HG02610 (cell line): ENCODE data around the gene ZC3H12A.

ENCODE experiments used
- ATAC-seq: cut with Tn5 transposase; IDR thresholded peaks from one replicate; pipeline ENCODE4 v1.9.1; 2021; ENCODE audit warnings: mild to moderate bottlenecking, moderate library complexity; ENCODE audit not compliant: unreplicated experiment

Gene ZC3H12A

DNA sequence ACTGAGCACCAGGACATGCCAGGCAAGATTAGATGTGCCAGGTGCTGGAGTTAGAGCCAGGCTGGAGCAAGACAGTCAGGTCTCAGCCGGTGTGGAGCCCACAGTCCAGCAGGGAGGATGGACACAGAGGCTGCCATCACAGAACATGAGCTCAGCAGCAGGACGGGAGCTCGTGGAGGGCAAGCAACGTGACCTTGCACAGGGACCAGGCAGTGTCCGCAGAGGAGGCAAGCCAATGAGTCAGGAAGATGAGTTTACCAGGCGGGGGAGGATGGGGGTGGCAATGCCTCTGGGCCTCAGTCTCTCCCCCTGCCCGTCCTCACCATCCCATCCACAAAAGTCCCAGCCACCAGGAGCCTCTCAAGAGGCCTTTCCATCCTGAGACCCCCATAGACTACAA is 20.7 kb upstream of the ZC3H12A start:
- no peak for ATAC-seq

DNA sequence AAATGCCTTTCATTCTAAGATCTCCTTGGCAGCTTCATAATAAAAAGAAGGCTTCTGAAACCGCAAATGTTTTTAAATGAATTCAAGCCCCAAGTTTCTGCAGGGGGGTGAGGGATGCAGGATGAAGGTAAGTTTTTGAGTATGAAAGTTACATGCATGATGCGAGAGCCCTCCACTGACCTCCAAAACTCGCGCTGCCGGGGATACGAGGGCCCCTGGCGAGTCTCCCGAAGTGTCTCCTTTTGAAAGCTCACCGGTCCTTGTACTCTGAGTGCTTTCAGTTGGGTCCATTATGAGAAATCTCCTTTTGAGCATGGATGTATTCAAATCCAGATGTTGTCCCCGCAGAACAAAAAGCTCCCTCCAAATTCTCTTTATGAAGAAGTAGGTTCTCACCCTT is 18.9 kb upstream of the ZC3H12A start:
- ATAC-seq: no peak

- no peak for ATAC-seq
These were observed 17.8 kb upstream of the ZC3H12A start for GRCh38 chr1:37456614-37457013.

DNA sequence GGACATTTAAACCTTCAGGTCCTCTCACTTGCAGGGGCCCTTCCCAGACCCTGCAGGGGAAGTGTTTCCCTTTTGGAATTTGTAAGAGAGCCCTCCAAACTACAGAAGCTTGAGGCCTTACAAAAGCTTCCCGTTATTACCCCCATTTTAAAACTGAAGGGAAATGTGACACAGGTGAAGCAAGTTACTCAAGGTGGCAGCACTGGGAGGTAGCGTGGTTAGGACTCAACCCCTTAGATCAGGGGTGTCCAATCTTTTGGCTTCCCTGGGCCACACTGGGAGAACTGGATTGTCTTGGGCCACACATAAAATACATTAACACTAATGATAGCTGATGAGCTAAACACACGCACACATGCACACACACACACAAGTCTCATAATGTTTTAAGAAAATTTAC is 15.8 kb upstream of the ZC3H12A start:
- no peak for ATAC-seq

GRCh38 chr1:37461698-37462436 is 12.5 kb upstream of the ZC3H12A start:
- no peak for ATAC-seq

DNA sequence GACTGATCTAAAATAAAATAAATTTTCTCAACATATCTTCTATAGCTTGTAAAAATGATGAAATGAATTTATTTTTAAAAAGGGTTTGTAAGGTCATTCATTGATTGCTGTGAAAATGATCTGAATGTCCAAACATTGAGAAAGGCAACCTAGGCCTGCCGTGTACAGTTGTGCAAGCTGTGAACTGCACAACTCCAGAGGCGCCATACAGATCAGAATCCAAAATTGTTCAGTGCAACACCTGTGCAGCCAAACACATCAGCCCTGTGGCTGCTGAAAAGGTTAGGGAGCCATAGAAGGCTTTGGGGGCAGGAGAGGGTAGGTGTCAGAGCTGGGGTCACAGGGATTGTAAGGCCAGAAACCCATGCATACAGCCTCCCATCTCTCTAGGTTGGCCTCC is 9.9 kb upstream of the ZC3H12A start:
- ATAC-seq: no peak

GRCh38 chr1:37465593-37466517 is 8.5 kb upstream of the ZC3H12A start:
- no peak for ATAC-seq

GRCh38 chr1:37468037-37468436 is 6.3 kb upstream of the ZC3H12A start:
- no peak for ATAC-seq

DNA sequence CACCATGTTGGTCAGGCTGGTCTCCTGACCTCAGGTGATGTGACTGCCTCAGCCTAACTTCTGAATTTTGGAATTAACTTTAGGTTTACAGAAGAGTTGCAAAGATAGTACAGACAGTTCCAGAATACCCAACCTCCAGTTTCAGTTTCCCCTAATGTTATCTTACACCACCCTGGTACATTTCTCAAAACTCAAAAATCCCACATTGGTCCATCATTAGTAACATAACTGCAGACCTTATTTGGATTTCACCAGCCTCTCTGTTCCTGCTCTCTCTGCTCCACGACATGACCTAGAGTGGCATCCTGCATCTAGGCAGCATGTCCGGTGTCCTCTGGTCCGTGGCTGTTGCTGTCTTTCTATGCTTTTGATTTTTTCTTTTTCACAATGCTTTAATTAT is 5.0 kb upstream of the ZC3H12A start:
- ATAC-seq: no peak

DNA sequence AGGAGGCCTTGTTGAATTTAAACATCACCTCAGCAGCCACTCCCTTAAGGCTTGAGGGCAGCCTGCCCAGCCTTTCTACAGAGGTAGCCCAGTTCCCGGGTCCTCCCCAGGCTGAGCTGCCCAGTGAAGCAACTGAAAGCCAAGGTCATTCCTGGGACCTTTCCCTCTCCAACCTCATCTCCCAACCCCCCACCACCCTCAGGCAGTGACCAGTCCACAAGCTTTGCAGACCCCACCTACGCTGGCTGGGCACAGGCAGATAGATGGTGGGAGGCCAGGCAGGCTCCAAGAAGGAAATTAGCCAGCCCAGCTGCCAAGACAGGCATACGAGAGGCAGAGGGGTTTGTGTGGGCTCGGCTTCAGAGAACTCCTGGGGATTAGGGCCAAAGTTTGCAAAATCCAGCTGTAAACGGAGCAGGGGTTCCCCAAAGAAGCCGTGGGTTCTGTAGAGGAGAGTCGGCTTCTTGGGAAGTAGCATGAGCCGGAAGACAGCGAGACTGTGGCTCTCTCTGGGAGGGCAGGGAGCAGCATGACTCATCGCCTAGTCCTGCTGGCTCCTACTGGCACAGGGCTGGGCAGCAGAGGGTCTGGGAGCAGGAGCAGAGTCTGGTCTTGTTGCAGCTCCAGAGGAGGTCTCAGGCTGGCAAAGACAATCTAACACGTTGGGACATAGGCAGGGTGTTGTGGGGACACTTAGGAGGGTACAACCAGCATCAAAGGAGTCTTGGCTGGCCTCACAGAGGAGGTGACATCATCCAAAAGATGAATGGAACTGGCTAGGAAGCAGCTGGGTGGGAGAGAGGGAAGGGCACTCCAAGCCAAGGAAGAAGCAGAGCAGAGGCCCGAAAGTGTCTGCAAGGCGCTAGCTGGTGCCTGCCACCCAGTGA is 2.8 kb upstream of the ZC3H12A start:
- no peak for ATAC-seq

DNA sequence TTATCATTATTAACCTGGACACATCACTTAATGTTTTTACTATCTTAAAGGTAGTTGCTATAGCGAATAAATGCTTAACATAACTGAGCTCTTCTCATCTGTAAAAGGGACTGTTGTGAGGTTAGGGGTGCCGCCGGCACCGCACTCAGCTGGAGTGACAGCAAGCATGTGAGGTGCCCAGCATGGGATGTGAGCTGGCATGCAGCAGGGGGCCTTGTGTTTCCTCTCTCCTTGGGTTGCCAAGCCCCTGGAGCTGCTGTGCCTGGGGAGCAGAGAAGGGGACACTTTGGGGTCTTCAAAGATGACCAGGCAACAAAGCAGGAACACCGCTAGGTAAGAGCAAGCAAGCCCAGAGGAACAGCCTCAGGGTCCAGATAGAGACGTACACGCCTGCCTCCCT is 2.1 kb upstream of the ZC3H12A start:
- no peak for ATAC-seq

DNA sequence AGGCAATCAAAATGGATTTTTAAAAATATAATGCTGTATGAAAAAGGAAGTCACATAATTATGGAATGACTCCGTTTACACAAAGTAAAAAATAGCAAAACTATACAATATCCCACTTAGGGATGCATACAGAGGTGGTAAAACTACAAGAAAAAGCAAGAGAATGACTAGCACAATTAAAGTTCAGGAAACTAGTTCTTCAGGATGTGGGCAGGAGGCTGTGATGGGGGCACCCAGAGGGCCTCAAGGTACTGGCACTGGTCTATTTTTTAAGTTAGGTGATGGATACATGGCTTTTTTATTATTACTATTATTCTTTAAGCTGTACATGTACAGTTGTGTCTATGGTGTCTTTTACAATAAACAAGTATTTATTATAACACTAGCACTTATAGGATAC is 1.4 kb upstream of the ZC3H12A start:
- ATAC-seq: no peak

GRCh38 chr1:37473431-37474045 is 842 bp upstream of the ZC3H12A start:
- no peak for ATAC-seq

DNA sequence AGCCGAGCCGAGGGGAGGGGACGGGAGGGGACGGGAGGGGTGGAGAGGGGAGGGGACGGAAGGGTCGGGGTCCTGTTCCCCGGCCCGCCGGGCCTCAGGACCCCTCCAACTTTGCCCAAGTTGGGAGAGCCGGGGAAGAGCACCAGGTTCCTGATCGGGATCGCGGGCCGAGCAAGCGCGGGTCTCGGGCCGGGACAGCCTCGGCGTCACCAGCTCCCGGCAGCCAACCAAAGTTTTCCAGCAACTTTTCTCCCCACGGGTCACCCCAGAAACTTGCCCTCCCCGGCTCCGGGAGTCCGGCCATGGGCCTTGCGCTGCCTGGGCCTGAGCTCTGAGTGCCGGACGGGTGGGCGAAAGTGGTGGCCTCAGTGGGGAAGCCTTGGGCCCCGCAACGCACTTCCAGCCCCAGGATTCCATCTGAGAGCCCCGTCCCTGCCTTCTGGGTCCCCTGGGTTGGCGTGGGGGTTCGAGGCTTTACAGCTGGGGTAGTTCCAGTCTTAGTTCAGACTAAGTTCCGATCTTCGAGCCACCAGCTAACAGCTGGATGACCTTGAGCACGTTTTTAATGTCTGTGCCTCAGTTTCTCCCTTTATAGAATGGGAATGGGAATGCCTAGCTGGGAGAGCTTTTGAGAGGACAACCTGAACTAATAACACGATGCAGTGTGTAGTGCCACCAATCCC is 458 bp downstream of the ZC3H12A start:
- no peak for ATAC-seq

GRCh38 chr1:37475380-37476086 is 1.2 kb downstream of the ZC3H12A start:
- ATAC-seq: no peak

DNA sequence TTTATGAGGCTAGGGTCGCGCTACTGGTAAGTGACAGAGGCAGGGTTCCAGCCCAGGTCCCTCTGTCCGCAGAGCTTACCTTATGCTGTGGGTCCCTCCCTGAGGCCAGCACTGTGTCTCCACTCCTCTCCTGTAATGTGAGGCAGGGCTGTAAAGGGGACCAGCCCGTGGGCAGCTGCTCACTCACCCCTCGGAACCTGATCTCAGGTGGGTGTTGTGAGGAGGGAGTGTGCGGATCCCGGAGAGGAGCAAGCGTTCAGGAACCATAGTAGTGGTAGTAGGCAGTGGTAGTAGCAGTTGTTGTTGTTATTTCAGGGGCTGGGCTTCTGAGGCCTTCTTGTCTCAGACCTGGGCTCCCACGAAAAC is 1.7 kb downstream of the ZC3H12A start:
- no peak for ATAC-seq

GRCh38 chr1:37476460-37477197 is 2.2 kb downstream of the ZC3H12A start:
- ATAC-seq: no peak

- peak; percentile 48 for ATAC-seq
These were observed 3.0 kb downstream of the ZC3H12A start for GRCh38 chr1:37477198-37477931.
